Measurements from ENCODE around the gene MAP7.

Gene MAP7

DNA sequence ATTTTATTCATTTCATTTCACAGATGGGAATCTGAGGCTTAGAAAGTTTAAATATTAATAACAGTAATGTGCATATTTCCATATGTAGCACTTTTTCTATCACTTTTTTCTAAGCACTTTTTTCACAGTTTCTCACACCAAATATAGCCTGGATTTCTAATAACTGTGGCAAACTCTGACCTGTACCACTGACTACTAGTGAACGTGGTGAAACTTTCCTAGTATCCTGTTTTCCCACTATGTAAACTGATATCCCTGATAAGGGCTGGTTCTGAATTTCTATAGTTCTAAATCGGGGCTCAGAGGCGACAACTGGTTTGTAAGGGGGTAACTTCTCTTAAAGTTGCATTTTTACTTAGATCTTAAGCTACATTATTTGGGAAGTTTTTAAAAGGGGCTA is 32.6 kb downstream of the MAP7 start:
- Histone ChIP-seq H3K4me3 (ENCODE audit: low read length) (no peak overlapping the region), H2BK5ac (ENCODE audit: low read length) (no peak overlapping the region), H3K27me3 (ENCODE audit: insufficient read depth, low read length, poor library complexity) (no peaks in the 10 kb centered on the region), H4K8ac (ENCODE audit: low read depth, low read length) (no peak overlapping the region), H3K4me1 (ENCODE audit: control insufficient read depth, low read depth, low read length) (no peaks in the 10 kb centered on the region), H3K9ac (ENCODE audit: low read length) (no peak overlapping the region), H3K36me3 (ENCODE audit: control insufficient read depth, insufficient read depth, low read length) (no peaks in the 10 kb centered on the region), H3K56ac (ENCODE audit: low read length) (no peak overlapping the region), H3K23ac (ENCODE audit: low read length) (no peak overlapping the region), H2BK15ac (replicated peaks; ENCODE audit: low read depth) (no peak overlapping the region), H3K27ac (ENCODE audit: low read depth, low read length) (no peak overlapping the region), H3K79me2 (ENCODE audit: control insufficient read depth, insufficient read depth, low read length) (peaks cover 5% of the 10 kb centered on the region), H3K18ac (ENCODE audit: low read length) (no peak overlapping the region), H2AK5ac (ENCODE audit: low read length) (no peak overlapping the region), H3K4ac (ENCODE audit: low read depth, low read length) (no peak overlapping the region), H3K4me2 (ENCODE audit: low read length) (no peak overlapping the region), H4K5ac (ENCODE audit: low read length) (no peak overlapping the region), H3K79me1 (ENCODE audit: low read length) (peaks cover 7% of the 10 kb centered on the region), H2BK120ac (ENCODE audit: low read depth, low read length) (no peak overlapping the region)
- no CpG with 5 or more reads among the region's 3 CpGs for WGBS (ENCODE audit: extremely low coverage, insufficient coverage, low lambda C conversion rate)
- DNase-seq = no peak

DNA sequence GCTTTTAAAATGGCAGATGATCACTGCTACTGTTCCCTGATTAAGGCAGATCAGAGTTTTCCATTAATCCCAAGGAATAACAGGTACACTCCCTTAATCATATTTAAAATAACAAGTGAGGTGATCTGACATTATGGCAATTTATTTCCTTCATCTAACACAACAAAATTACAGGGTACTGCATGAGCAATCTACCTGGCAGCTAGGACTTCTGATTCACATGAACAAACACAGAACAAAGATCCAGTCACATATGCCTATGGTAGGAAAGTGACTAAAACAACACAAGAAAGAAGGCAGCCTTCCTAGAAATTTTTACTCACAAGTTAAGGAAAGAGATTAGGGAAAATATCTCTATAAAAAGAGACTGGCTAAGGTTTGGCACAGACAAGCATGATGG is 33.2 kb downstream of the MAP7 start:
- Histone ChIP-seq H3K79me1 (ENCODE audit: low read length) (peaks cover 7% of the 10 kb centered on the region), H3K23ac (ENCODE audit: low read length) (no peak overlapping the region), H3K4me3 (ENCODE audit: low read length) (no peak overlapping the region), H4K8ac (ENCODE audit: low read depth, low read length) (no peak overlapping the region), H3K79me2 (ENCODE audit: control insufficient read depth, insufficient read depth, low read length) (peaks cover 4% of the 10 kb centered on the region), H3K27ac (ENCODE audit: low read depth, low read length) (no peak overlapping the region), H3K4me2 (ENCODE audit: low read length) (no peak overlapping the region), H2BK120ac (ENCODE audit: low read depth, low read length) (no peak overlapping the region), H4K5ac (ENCODE audit: low read length) (no peak overlapping the region), H3K9ac (ENCODE audit: low read length) (no peak overlapping the region), H2BK5ac (ENCODE audit: low read length) (no peak overlapping the region), H2BK15ac (replicated peaks; ENCODE audit: low read depth) (no peak overlapping the region), H3K56ac (ENCODE audit: low read length) (no peak overlapping the region), H3K27me3 (ENCODE audit: insufficient read depth, low read length, poor library complexity) (no peaks in the 10 kb centered on the region), H3K36me3 (ENCODE audit: control insufficient read depth, insufficient read depth, low read length) (no peaks in the 10 kb centered on the region), H2AK5ac (ENCODE audit: low read length) (no peak overlapping the region), H3K18ac (ENCODE audit: low read length) (no peak overlapping the region), H3K4ac (ENCODE audit: low read depth, low read length) (no peak overlapping the region), H3K4me1 (ENCODE audit: control insufficient read depth, low read depth, low read length) (no peaks in the 10 kb centered on the region)
- DNase-seq = no peak

DNA sequence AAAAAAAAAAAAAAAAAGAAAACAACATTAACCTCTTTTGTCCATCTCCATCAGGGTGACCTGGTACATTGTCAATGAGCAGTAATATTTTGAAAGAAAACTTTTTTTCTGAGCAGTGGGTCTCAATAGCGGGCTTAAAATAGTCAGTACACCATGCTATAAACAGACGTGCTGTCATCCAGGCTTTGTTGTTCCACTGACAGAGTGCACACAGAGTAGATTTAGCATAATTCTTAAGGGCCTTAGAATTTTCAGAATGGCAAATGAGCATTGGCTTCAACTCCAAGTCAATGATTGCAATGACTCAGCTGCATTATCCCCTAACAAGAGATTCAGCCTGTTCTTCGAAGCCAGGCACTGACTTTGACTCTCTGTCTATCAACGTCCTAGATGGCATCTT is 35.6 kb downstream of the MAP7 start:
- no CpG with 5 or more reads among the region's 4 CpGs for WGBS (ENCODE audit: extremely low coverage, insufficient coverage, low lambda C conversion rate)

DNA sequence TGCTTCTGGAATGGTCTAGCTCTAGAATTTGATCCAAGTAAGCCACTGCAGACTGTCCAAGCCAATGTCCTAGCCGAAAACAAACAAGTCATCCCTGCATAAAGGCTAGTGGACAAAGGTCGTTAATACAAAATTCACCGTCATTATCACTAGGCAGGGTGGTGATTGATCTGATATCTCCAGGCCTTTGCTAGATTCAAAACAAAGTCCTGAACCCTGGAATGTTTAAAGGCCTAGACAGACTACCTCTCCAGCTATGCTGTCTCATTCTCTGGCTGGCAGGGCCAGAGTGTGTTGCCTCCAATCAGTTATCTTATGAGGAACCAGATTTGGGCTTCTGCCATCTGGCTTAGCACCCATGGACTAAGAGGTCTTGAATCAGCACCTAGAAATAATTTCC is 38.3 kb downstream of the MAP7 start:
- Histone ChIP-seq H3K4me2 (ENCODE audit: low read length) (no peak overlapping the region), H3K36me3 (ENCODE audit: control insufficient read depth, insufficient read depth, low read length) (no peaks in the 10 kb centered on the region), H3K9ac (ENCODE audit: low read length) (no peak overlapping the region), H3K79me2 (ENCODE audit: control insufficient read depth, insufficient read depth, low read length) (no peaks in the 10 kb centered on the region), H3K4me3 (ENCODE audit: low read length) (no peak overlapping the region), H3K27ac (ENCODE audit: low read depth, low read length) (no peak overlapping the region), H2BK5ac (ENCODE audit: low read length) (no peak overlapping the region), H4K8ac (ENCODE audit: low read depth, low read length) (no peak overlapping the region), H3K4ac (ENCODE audit: low read depth, low read length) (no peak overlapping the region), H2BK15ac (replicated peaks; ENCODE audit: low read depth) (no peak overlapping the region), H3K4me1 (ENCODE audit: control insufficient read depth, low read depth, low read length) (no peaks in the 10 kb centered on the region), H3K56ac (ENCODE audit: low read length) (no peak overlapping the region), H2AK5ac (ENCODE audit: low read length) (no peak overlapping the region), H3K27me3 (ENCODE audit: insufficient read depth, low read length, poor library complexity) (no peaks in the 10 kb centered on the region), H3K79me1 (ENCODE audit: low read length) (peaks cover 6% of the 10 kb centered on the region), H3K23ac (ENCODE audit: low read length) (no peak overlapping the region), H2BK120ac (ENCODE audit: low read depth, low read length) (no peak overlapping the region), H4K5ac (ENCODE audit: low read length) (no peak overlapping the region), H3K18ac (ENCODE audit: low read length) (no peak overlapping the region)
- no peak for DNase-seq
- no CpG with 5 or more reads among the region's 3 CpGs for WGBS (ENCODE audit: extremely low coverage, insufficient coverage, low lambda C conversion rate)

More for the DNA sequence above, 35.6 kb downstream of the MAP7 start:
- H3K79me1 ChIP-seq (ENCODE audit: low read length) = peaks cover 4% of the 10 kb centered on the region
- no peak overlapping the region for H3K4me3 ChIP-seq (ENCODE audit: low read length)
- H2AK5ac ChIP-seq (ENCODE audit: low read length) = no peak overlapping the region
- no peaks in the 10 kb centered on the region for H3K4me1 ChIP-seq (ENCODE audit: control insufficient read depth, low read depth, low read length)
- no peak overlapping the region for H3K4ac ChIP-seq (ENCODE audit: low read depth, low read length)
- H3K36me3 ChIP-seq (ENCODE audit: control insufficient read depth, insufficient read depth, low read length) = no peaks in the 10 kb centered on the region
- no peak overlapping the region for H3K23ac ChIP-seq (ENCODE audit: low read length)
- no peak overlapping the region for H4K8ac ChIP-seq (ENCODE audit: low read depth, low read length)
- H2BK120ac ChIP-seq (ENCODE audit: low read depth, low read length) = no peak overlapping the region
- no peaks in the 10 kb centered on the region for H3K79me2 ChIP-seq (ENCODE audit: control insufficient read depth, insufficient read depth, low read length)
- no peak overlapping the region for H4K5ac ChIP-seq (ENCODE audit: low read length)
- DNase-seq = no peak
- no peak overlapping the region for H3K4me2 ChIP-seq (ENCODE audit: low read length)
- H3K9ac ChIP-seq (ENCODE audit: low read length) = no peak overlapping the region
- no peaks in the 10 kb centered on the region for H3K27me3 ChIP-seq (ENCODE audit: insufficient read depth, low read length, poor library complexity)
- no peak overlapping the region for H3K18ac ChIP-seq (ENCODE audit: low read length)
- no peak overlapping the region for H3K27ac ChIP-seq (ENCODE audit: low read depth, low read length)
- H2BK5ac ChIP-seq (ENCODE audit: low read length) = no peak overlapping the region
- no peak overlapping the region for H3K56ac ChIP-seq (ENCODE audit: low read length)
- no peak overlapping the region for H2BK15ac ChIP-seq (replicated peaks; ENCODE audit: low read depth)

DNA sequence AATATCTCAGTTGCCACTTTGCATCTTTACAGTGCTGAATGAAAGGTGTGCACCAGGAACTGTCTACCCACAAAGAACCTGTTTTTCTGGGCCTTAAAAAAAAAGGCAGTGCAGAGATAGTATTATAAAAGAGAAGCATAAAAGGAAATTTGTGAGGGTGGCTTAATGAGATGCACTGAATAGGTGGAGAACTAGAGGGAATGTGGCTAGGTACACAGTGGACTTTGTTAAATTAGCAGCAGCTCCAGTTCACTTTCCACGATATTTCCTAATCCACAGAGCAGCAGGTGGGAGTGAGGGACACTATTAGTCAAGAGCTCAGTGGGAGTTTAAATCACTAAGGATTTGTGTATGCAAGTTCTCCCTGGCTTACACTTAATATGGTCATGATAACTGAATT is 38.8 kb downstream of the MAP7 start:
- Histone ChIP-seq H3K56ac (ENCODE audit: low read length) (no peak overlapping the region), H2AK5ac (ENCODE audit: low read length) (no peak overlapping the region), H3K9ac (ENCODE audit: low read length) (no peak overlapping the region), H3K4me1 (ENCODE audit: control insufficient read depth, low read depth, low read length) (no peaks in the 10 kb centered on the region), H3K23ac (ENCODE audit: low read length) (no peak overlapping the region), H3K27ac (ENCODE audit: low read depth, low read length) (no peak overlapping the region), H3K79me1 (ENCODE audit: low read length) (peaks cover 6% of the 10 kb centered on the region), H3K4me3 (ENCODE audit: low read length) (no peak overlapping the region), H3K4me2 (ENCODE audit: low read length) (no peak overlapping the region), H2BK15ac (replicated peaks; ENCODE audit: low read depth) (no peak overlapping the region), H2BK5ac (ENCODE audit: low read length) (no peak overlapping the region), H3K36me3 (ENCODE audit: control insufficient read depth, insufficient read depth, low read length) (no peaks in the 10 kb centered on the region), H3K4ac (ENCODE audit: low read depth, low read length) (no peak overlapping the region), H4K8ac (ENCODE audit: low read depth, low read length) (no peak overlapping the region), H3K27me3 (ENCODE audit: insufficient read depth, low read length, poor library complexity) (no peaks in the 10 kb centered on the region), H3K18ac (ENCODE audit: low read length) (no peak overlapping the region), H3K79me2 (ENCODE audit: control insufficient read depth, insufficient read depth, low read length) (no peaks in the 10 kb centered on the region), H4K5ac (ENCODE audit: low read length) (no peak overlapping the region), H2BK120ac (ENCODE audit: low read depth, low read length) (no peak overlapping the region)
- no peak for DNase-seq
- no CpG with 5 or more reads among the region's 1 CpG for WGBS (ENCODE audit: extremely low coverage, insufficient coverage, low lambda C conversion rate)

DNA sequence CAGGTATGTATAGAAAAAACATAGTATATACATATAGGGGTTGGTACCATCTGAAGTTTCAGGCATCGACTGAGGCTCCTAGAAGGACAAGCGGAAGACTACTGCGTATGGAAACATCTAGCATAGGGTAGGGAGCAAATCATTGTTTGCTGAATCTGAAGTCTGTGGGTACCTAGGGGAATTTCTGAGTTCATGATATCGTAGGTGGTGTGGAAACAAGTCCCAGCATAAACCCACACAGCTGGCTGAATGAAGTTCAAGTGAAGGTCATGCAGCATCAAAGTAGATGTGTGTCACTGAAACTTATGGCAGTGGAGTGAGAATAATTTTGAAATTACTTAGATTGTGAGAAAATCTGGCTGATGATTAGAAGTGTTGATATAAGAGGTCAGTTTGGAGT is 39.4 kb downstream of the MAP7 start:
- Histone ChIP-seq H3K36me3 (ENCODE audit: control insufficient read depth, insufficient read depth, low read length) (no peaks in the 10 kb centered on the region), H3K27ac (ENCODE audit: low read depth, low read length) (no peak overlapping the region)
- whole genome bisulfite sequencing (ENCODE audit: extremely low coverage, insufficient coverage, low lambda C conversion rate) = no CpG with 5 or more reads among the region's 4 CpGs

More for the DNA sequence above, 39.4 kb downstream of the MAP7 start:
- Histone ChIP-seq H4K5ac (ENCODE audit: low read length) (no peak overlapping the region), H3K23ac (ENCODE audit: low read length) (no peak overlapping the region), H3K79me2 (ENCODE audit: control insufficient read depth, insufficient read depth, low read length) (no peaks in the 10 kb centered on the region), H2BK15ac (replicated peaks; ENCODE audit: low read depth) (no peak overlapping the region), H2BK5ac (ENCODE audit: low read length) (no peak overlapping the region), H3K4me1 (ENCODE audit: control insufficient read depth, low read depth, low read length) (no peaks in the 10 kb centered on the region), H3K4me2 (ENCODE audit: low read length) (no peak overlapping the region), H3K27me3 (ENCODE audit: insufficient read depth, low read length, poor library complexity) (no peaks in the 10 kb centered on the region), H3K4ac (ENCODE audit: low read depth, low read length) (no peak overlapping the region), H3K56ac (ENCODE audit: low read length) (no peak overlapping the region), H3K9ac (ENCODE audit: low read length) (no peak overlapping the region), H4K8ac (ENCODE audit: low read depth, low read length) (no peak overlapping the region), H3K18ac (ENCODE audit: low read length) (no peak overlapping the region), H3K79me1 (ENCODE audit: low read length) (peaks cover 6% of the 10 kb centered on the region), H2AK5ac (ENCODE audit: low read length) (no peak overlapping the region), H2BK120ac (ENCODE audit: low read depth, low read length) (no peak overlapping the region), H3K4me3 (ENCODE audit: low read length) (no peak overlapping the region)
- DNase-seq = no peak

Measured in mesendoderm (in vitro differentiated cells).